ENCODE measurements around the gene UMAD1. TPM values are rescaled to one million over a fixed set of nuclear protein-coding genes. Genes with fewer than 3 reads are reported as not detected.

Gene UMAD1
- total and polyA plus RNA-seq, 2 donors (not counting 3 experiments of a cell fraction or from before 2014, with no cell fraction given) = 5.6 to 6.6 TPM

DNA sequence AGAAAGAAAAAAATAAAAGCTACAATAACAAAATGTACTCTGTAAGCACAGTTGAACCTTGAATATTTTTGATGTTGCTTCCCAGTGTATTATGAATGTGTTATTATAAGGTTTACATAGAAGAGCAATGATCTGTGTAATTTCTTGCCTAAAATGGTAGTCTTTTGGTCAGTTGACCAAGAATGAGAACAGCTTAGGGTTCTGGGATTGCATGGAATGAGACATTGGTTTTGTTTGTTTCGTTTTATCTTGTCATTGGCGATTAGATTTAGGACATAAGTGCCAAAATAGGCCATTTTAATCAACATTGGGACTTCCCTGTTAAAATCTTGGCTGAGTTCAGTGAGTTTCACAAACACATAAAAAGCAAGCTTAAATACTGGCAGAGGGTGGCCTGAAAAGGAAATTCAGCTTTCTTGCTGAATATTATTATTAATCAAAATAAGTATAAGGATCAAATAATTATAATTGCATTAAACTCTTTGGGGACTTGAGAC lies 278.9 kb downstream of the UMAD1 start:
- H3K9me1 ChIP-seq (replicated peaks; ENCODE audit: control insufficient read depth, extremely low read depth, insufficient read depth, low read length) = no peaks in the 10 kb centered on the region
- TF ChIP-seq POLR2AphosphoS5 (IDR thresholded peaks at IDR 0.05; ENCODE audit: insufficient read depth, low read depth, low read length) (no peak), POLR2A (IDR thresholded peaks at IDR 0.05; ENCODE audit: low read depth, low read length) (no peak), GATA2 (IDR thresholded peaks at IDR 0.05; ENCODE audit: insufficient read depth, insufficient read length, low read depth, low read length) (no peak), EZH2 (IDR thresholded peaks at IDR 0.05; ENCODE audit: borderline replicate concordance, low read depth, low read length, severe bottlenecking) (no peak), JUN (IDR thresholded peaks at IDR 0.05; ENCODE audit: borderline replicate concordance, insufficient read depth, insufficient read length, low read depth) (no peak), MYC (IDR thresholded peaks at IDR 0.05; ENCODE audit: low read depth, low read length) (no peak), FOS (IDR thresholded peaks at IDR 0.05; ENCODE audit: borderline replicate concordance, insufficient read depth, low read length) (no peak)
- TF ChIP-seq, protein P1, sequence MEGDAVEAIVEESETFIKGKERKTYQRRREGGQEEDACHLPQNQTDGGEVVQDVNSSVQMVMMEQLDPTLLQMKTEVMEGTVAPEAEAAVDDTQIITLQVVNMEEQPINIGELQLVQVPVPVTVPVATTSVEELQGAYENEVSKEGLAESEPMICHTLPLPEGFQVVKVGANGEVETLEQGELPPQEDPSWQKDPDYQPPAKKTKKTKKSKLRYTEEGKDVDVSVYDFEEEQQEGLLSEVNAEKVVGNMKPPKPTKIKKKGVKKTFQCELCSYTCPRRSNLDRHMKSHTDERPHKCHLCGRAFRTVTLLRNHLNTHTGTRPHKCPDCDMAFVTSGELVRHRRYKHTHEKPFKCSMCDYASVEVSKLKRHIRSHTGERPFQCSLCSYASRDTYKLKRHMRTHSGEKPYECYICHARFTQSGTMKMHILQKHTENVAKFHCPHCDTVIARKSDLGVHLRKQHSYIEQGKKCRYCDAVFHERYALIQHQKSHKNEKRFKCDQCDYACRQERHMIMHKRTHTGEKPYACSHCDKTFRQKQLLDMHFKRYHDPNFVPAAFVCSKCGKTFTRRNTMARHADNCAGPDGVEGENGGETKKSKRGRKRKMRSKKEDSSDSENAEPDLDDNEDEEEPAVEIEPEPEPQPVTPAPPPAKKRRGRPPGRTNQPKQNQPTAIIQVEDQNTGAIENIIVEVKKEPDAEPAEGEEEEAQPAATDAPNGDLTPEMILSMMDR (IDR thresholded peaks at IDR 0.05; ENCODE audit: extremely low read depth in 1 of 2, insufficient read depth in 1 of 2, low read depth in 1 of 2, low read length in 2 of 2) = no peak
- TF ChIP-seq, protein P2, sequence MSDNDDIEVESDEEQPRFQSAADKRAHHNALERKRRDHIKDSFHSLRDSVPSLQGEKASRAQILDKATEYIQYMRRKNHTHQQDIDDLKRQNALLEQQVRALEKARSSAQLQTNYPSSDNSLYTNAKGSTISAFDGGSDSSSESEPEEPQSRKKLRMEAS (IDR thresholded peaks at IDR 0.05; ENCODE audit: insufficient read depth, insufficient read length) = no peak
- H3K4me3 ChIP-seq (replicated peaks in 1 of 3; ENCODE audit: insufficient read depth in 1 of 3, low read depth in 1 of 3, low read length in 3 of 3) = no peak overlapping the region
- no peak overlapping the region for H3K27ac ChIP-seq (ENCODE audit: insufficient read depth, low read depth, low read length)
- ChIA-PET CTCF (interaction anchor here (1.2 to 1.6 kb wide), 3 partner anchors 11 to 239 kb away, joined by 3 to 4 read pairs (median 3); no protein-coding TSS in a partner anchor), POLR2A (interaction anchor here (1.1 kb wide), 1 partner anchor 49 kb away, joined by 3 read pairs; the partner anchor contains the start of gene GLCCI1)
- no peak overlapping the region for H3K4me2 ChIP-seq (ENCODE audit: insufficient read depth, low read length)
- H4K20me1 ChIP-seq (replicated peaks; ENCODE audit: control insufficient read depth, extremely low read depth, insufficient read depth, low read length) = no peaks in the 10 kb centered on the region
- H3K27me3 ChIP-seq (ENCODE audit: control insufficient read depth in 2 of 2, insufficient read depth in 2 of 2, low read length in 2 of 2) = no peaks in the 10 kb centered on the region
- no peak overlapping the region for H2AFZ ChIP-seq (ENCODE audit: low read depth, low read length)
- H3K36me3 ChIP-seq (ENCODE audit: control insufficient read depth in 2 of 2, extremely low read depth in 1 of 2, insufficient read depth in 2 of 2, low read length in 2 of 2) = no peaks in the 10 kb centered on the region
- no peaks in the 10 kb centered on the region for H3K79me2 ChIP-seq (ENCODE audit: control insufficient read depth, insufficient read depth, low read length)
- DNase-seq (ENCODE audit: low read depth, low spot score) (no peak), FAIRE-seq (no peak)
- dilution Hi-C loops (cut with MboI; ENCODE audit: extremely low pct_ligation_motif_present, low sequenced_read_pairs) = no loop called here
- BruUV-seq (replicated peaks) = no TSS peak
- H3K9me3 ChIP-seq (replicated peaks; ENCODE audit: control insufficient read depth, insufficient read depth, low read length) = no peaks in the 10 kb centered on the region
- H3K9ac ChIP-seq (replicated peaks; ENCODE audit: extremely low read depth, insufficient read depth, low read length) = no peak overlapping the region
- no peaks in the 10 kb centered on the region for H3K4me1 ChIP-seq (ENCODE audit: control insufficient read depth, extremely low read depth, insufficient read depth, low read length)
- intact Hi-C loops (cut with micrococcal nuclease) = no loop called here
